Ovary (tissue), 3 donors: ENCODE results near the gene OR4P4.

Experiments used
- CTCF ChIP-seq, 3 donors: fragments of 450-650 bp in 2 of 3; fragments of 200-600 bp in 1 of 3; IDR thresholded peaks; one replicate each; pipeline versions ENCODE4 v1.5.1 to v1.8.0; 2016 to 2022; ENCODE audit warnings: antibody characterized with exemption in 3 of 3, mild to moderate bottlenecking in 1 of 3
- EP300 ChIP-seq: sonication (generic); formaldehyde crosslinking; IDR thresholded peaks from one replicate; pipeline ENCODE4 v1.6.1; 2017; ENCODE audit warnings: antibody characterized with exemption
- POLR2A ChIP-seq: fragments of 450-650 bp; IDR thresholded peaks from one replicate; pipeline ENCODE4 v1.6.1; 2017; ENCODE audit warnings: antibody characterized with exemption, mild to moderate bottlenecking, moderate library complexity
- donor health status: DM: no; HTN: no; CAD: no.

DNA sequence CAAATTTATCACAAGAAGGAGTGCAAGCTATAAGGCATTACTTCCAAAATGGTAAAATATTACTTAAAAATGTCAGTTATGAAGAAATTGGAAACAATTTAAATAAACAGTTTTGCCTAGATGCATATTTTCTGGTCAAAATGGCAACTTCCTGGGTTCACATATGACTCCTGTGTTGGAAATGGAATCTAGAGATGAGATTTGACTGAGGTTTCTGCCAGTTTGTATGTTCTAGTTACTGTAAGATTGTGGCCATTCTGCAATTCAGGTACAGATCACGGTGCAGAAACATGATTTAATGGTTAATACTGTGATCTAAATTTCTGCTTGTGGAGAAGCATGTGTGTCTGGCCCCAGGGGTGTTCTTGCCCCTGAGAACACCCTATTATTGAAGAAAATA, 23.7 kb downstream of the OR4P4 start:
- TF ChIP-seq EP300 (no peak), CTCF (IDR thresholded peaks at IDR 0.05) (no peak), POLR2A (no peak)
